MM.1S (cell line): ENCODE results near the gene OR8B12.

Experiments
- CTCF ChIP-seq: fragments of 300-600 bp; sonication (generic); IDR thresholded peaks from 2 replicates; pipeline ENCODE4 v1.5.1; 2016; ENCODE audit warnings: antibody characterized with exemption, low read length, mixed read lengths
- EZH2 ChIP-seq: fragments of 300-600 bp; sonication (generic); optimal IDR thresholded peaks from 2 replicates; pipeline ENCODE3; 2017; ENCODE audit warnings: low read depth, mild to moderate bottlenecking, antibody characterized with exemption, low read length, mixed read lengths
- EZH2phosphoT487 ChIP-seq: fragments of 300-600 bp; sonication (generic); IDR thresholded peaks from 2 replicates; pipeline ENCODE4 v1.6.1; 2018; ENCODE audit warnings: antibody characterized with exemption, low read length

GRCh38 chr11:124538019-124538418, 5.4 kb downstream of the OR8B12 start:
- TF ChIP-seq CTCF (no peak), EZH2 (no peak), EZH2phosphoT487 (no peak)
